Upper lobe of left lung (tissue), 6 donors: ENCODE data around the gene OSGIN1. TPM values are rescaled to one million over a fixed set of nuclear protein-coding genes. Genes with fewer than 3 reads are reported as not detected.

Source experiments
- ATAC-seq, 2 donors: fragments of 200-7000 bp; cut with Tn5 transposase; one replicate each; pipeline ENCODE4 v1.9.1; 2022; ENCODE audit warnings: mild to moderate bottlenecking in 2 of 2, moderate library complexity in 2 of 2; ENCODE audit not compliant: low FRiP score in 2 of 2
- DNase-seq, 2 donors: peaks; one replicate each; pipeline ENCODE4 v3.0.0-alpha.2; 2019 to 2020
- H3K27ac ChIP-seq, 4 donors: fragments of 200-600 bp; sonication (generic); one replicate each; pipeline ENCODE4 v1.5.1; 2016 to 2019
- H3K27me3 ChIP-seq, 4 donors: fragments of 200-600 bp; sonication (generic); one replicate each; pipeline ENCODE4 v1.5.1; 2017 to 2019
- H3K36me3 ChIP-seq, 4 donors: fragments of 200-600 bp; sonication (generic); one replicate each; pipeline ENCODE4 v1.5.1; 2016 to 2019
- H3K4me1 ChIP-seq, 4 donors: fragments of 200-600 bp; sonication (generic); one replicate each; pipeline ENCODE4 v1.5.1; 2018 to 2019
- H3K4me3 ChIP-seq, 4 donors: fragments of 200-600 bp; sonication (generic); one replicate each; pipeline ENCODE4 v1.5.1; 2017 to 2019; ENCODE audit warnings: mild to moderate bottlenecking in 2 of 4, moderate library complexity in 1 of 4
- H3K9me3 ChIP-seq, 4 donors: fragments of 200-600 bp; sonication (generic); one replicate each; pipeline ENCODE4 v1.5.1; 2018 to 2019
- CTCF ChIP-seq, 6 experiments: fragments of 450-650 bp in 4 of 6; fragments of 200-600 bp in 2 of 6; sonication (generic) in 2 of 6; IDR thresholded peaks; one replicate each; pipeline ENCODE4 v1.5.1; 2016 to 2019; ENCODE audit warnings: antibody characterized with exemption in 6 of 6
- EP300 ChIP-seq, 4 donors: sonication (generic); formaldehyde crosslinking; IDR thresholded peaks; one replicate each; pipeline ENCODE4 v1.5.1; 2017; ENCODE audit warnings: antibody characterized with exemption in 4 of 4, control low read depth in 2 of 4
- POLR2A ChIP-seq, 4 donors: fragments of 450-650 bp; IDR thresholded peaks; one replicate each; pipeline ENCODE4 v1.5.1; 2016 to 2017; ENCODE audit warnings: antibody characterized with exemption in 4 of 4, mild to moderate bottlenecking in 2 of 4
- POLR2AphosphoS5 ChIP-seq, 2 donors: sonication (generic); formaldehyde crosslinking; IDR thresholded peaks; one replicate each; pipeline ENCODE4 v1.5.1; 2017; ENCODE audit warnings: antibody characterized with exemption in 2 of 2
- WGBS, 2 donors: methylation state at CpG; one replicate each; pipeline ENCODE4 v1.1.5; 2017 to 2018; 5-methylcytosine and 5-hydroxymethylcytosine counted together
- total RNA-seq, 6 donors: library from RNA; depleted of rRNA in 4 of 6; stranded (reverse); fragments of >200 nt in 4 of 6; gene quantifications; one replicate each; pipeline versions ENCODE4 v1.1.0 to v1.2.1, GENCODE V29; 2016 to 2021
- donor health status: DM: no; HTN: no; CAD: no; lungs with moderate emphysema.
- donor health status: DM: no; HTN: yes; CAD: no; lungs with severe emphysema.

The OSGIN1 gene
- total RNA-seq, 6 donors from 2014 or later: 7.3 to 34.2 (median 16.3) TPM

DNA sequence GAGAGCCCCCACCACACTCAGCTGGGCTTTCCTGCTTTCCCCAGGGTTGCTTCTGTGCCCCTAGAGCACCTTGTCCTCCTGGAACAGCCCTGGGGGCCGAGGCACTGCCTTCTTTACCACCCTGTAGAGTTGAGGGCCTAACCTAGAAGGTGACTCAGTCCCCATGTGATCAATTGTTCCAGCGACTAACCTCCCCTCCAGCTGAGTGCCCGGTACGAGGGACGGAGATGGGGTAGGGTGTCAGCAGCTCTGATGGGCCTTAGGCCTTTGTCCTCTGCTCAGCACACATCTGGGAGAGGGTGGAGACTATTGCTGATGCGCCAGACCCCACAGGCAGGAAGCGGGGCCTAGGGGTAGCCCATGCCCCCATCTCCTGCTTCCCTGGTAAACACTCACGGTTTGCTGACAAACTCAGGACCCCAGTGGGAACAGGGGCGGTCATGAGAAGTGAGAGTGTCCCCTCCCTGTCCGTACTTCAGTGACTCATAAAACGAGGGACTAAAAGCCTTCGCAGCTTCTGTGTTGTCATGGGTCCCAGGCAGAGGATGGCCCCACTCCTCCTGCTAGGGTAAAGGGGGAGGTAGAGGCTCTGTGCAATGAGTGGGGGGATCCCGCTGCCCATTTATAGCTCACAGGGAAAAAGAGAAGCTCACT, 48.1 kb downstream of the OSGIN1 start:
- WGBS, 2 donors: 70 to 80% methylated on average over 2 to 12 of the region's 13 CpGs
- ATAC-seq: no peak
- no peak overlapping the region for H3K4me3 ChIP-seq
- no peaks in the 10 kb centered on the region for H3K36me3 ChIP-seq
- DNase-seq: no peak
- no peaks in the 10 kb centered on the region for H3K27me3 ChIP-seq
- TF ChIP-seq CTCF (IDR thresholded peaks at IDR 0.05) (no peak), POLR2AphosphoS5 (IDR thresholded peaks at IDR 0.05) (no peak), POLR2A (IDR thresholded peaks at IDR 0.05) (no peak), EP300 (IDR thresholded peaks at IDR 0.05) (no peak)
- no peak overlapping the region for H3K27ac ChIP-seq
- no peaks in the 10 kb centered on the region for H3K4me1 ChIP-seq
- no peaks in the 10 kb centered on the region for H3K9me3 ChIP-seq

DNA sequence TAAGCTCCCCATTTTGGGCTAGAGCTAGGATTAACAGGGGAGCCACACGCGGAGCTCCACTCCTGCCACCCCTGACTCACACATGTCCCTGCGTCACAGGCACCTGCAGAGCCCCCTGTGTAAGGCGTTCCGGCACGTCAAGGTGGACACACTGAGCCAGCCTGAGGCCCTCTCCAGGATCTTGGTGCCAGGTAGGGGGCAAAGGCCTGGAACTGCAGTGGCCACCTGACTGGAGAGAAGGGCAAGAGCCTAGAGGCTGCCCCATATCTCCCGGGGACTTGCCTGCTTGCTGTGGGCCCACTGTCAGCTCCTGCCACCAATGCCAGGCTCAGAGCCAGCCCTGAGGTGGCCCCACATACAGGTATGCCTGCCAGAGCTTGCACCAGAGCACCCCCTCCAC, 48.7 kb downstream of the OSGIN1 start:
- TF ChIP-seq CTCF (IDR thresholded peaks at IDR 0.05) (no peak), POLR2AphosphoS5 (IDR thresholded peaks at IDR 0.05) (no peak), EP300 (IDR thresholded peaks at IDR 0.05) (no peak), POLR2A (IDR thresholded peaks at IDR 0.05) (no peak)
- Histone ChIP-seq H3K27me3 (no peaks in the 10 kb centered on the region), H3K4me1 (no peaks in the 10 kb centered on the region), H3K36me3 (no peaks in the 10 kb centered on the region), H3K4me3 (no peak overlapping the region), H3K27ac (no peak overlapping the region), H3K9me3 (no peaks in the 10 kb centered on the region)
- WGBS, 2 donors: 72 to 89% methylated on average over 4 to 6 of the region's 7 CpGs
- DNase-seq (no peak), ATAC-seq (no peak)

GRCh38 chr16:84003038-84003437, 50.0 kb downstream of the OSGIN1 start:
- no peaks in the 10 kb centered on the region for H3K27me3 ChIP-seq
- DNase-seq: no peak
- no peaks in the 10 kb centered on the region for H3K9me3 ChIP-seq
- H3K36me3 ChIP-seq: no peaks in the 10 kb centered on the region
- no peak overlapping the region for H3K27ac ChIP-seq
- H3K4me3 ChIP-seq: no peak overlapping the region
- no peaks in the 10 kb centered on the region for H3K4me1 ChIP-seq
- 76 to 78% methylated on average over 7 to 12 of the region's 12 CpGs for WGBS, 2 donors
- TF ChIP-seq EP300 (IDR thresholded peaks at IDR 0.05) (no peak), CTCF (IDR thresholded peaks at IDR 0.05) (no peak), POLR2AphosphoS5 (IDR thresholded peaks at IDR 0.05) (no peak), POLR2A (IDR thresholded peaks at IDR 0.05) (no peak)
- ATAC-seq: no peak

GRCh38 chr16:84004442-84004841, 51.4 kb downstream of the OSGIN1 start:
- Histone ChIP-seq H3K36me3 (no peaks in the 10 kb centered on the region), H3K4me3 (no peak overlapping the region), H3K9me3 (no peaks in the 10 kb centered on the region), H3K27me3 (no peaks in the 10 kb centered on the region), H3K27ac (no peak overlapping the region), H3K4me1 (no peaks in the 10 kb centered on the region)
- DNase-seq: no peak
- 63 to 77% methylated on average over 5 to 7 of the region's 7 CpGs for WGBS, 2 donors
- no peak for ATAC-seq
- TF ChIP-seq POLR2A (IDR thresholded peaks at IDR 0.05) (no peak), EP300 (IDR thresholded peaks at IDR 0.05) (no peak), POLR2AphosphoS5 (IDR thresholded peaks at IDR 0.05) (no peak), CTCF (IDR thresholded peaks at IDR 0.05) (no peak)

DNA sequence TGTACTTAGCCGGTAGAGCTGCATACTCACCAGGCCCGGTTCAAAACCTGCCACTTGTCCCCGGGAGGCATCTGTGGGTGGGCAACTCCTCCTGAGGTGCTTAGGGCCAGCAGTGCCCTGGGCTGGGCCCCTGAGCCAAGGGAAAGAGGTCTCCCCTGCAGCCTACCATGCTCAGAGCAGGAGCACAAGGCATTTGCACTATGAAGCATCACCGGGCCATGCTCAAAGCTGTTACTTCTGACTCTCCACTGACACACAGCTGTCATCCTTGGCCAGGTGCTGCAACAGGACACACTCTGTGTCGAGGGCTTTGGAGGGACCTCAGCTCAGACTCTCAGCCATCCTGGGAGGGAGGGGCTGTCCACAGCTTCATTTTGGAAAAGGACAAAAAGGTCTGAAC, 52.4 kb downstream of the OSGIN1 start:
- 69% methylated on average over 4 to 5 of the region's 5 CpGs for WGBS, 2 donors
- TF ChIP-seq POLR2A (IDR thresholded peaks at IDR 0.05) (no peak), CTCF (IDR thresholded peaks at IDR 0.05) (no peak), POLR2AphosphoS5 (IDR thresholded peaks at IDR 0.05) (no peak), EP300 (IDR thresholded peaks at IDR 0.05) (no peak)
- no peak overlapping the region for H3K4me3 ChIP-seq
- no peaks in the 10 kb centered on the region for H3K36me3 ChIP-seq
- H3K27me3 ChIP-seq: no peaks in the 10 kb centered on the region
- DNase-seq (no peak), ATAC-seq (no peak)
- no peaks in the 10 kb centered on the region for H3K9me3 ChIP-seq
- no peaks in the 10 kb centered on the region for H3K4me1 ChIP-seq
- no peak overlapping the region for H3K27ac ChIP-seq
